Activated CD4-positive, alpha-beta T cell treated with anti-CD3 and anti-CD28 coated beads, Interleukin-2, amount 50 U/mL, for 48 hours (primary cell): ENCODE data around the gene CCDC85C.

ENCODE experiments used
- DNase-seq, 2 experiments: peaks; one replicate each; pipeline ENCODE4 v3.0.0-alpha.2; 2020

CCDC85C gene

DNA sequence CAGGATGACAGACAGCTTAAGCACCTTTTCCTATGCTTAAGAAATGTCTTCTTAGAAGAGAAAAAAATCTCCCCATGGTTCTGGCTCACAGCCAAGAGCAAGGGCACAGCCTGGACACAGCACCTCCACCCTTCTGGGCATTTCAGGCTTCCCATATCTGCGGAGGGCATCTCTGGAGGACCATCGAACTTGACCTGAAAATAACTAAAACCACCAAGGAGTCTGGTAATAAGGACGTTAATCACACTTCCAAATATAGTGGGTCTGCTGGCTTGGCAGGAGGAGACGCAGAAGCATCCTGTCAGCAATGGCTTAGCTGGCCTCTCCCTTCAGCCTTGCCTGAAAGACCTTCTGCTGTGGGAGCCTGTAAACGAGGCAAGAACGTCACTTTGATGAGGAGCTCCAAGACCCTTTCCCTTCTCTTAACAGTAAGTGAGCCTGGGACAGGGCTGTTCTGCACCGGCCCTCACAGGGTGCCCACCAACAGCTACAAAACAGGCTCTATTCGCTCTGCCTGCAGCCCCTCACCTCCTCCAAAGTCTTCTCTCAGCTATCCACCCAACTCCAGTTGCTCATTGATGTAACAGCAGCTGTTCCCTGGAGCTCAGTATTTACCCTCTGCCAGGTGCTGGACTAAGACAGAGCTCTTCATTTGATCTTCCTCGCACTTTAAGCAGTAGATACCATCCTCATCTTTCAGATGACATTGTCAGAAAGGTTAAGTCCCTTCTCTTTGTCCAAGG, 136.5 kb downstream of the CCDC85C start:
- no peak for DNase-seq

DNA sequence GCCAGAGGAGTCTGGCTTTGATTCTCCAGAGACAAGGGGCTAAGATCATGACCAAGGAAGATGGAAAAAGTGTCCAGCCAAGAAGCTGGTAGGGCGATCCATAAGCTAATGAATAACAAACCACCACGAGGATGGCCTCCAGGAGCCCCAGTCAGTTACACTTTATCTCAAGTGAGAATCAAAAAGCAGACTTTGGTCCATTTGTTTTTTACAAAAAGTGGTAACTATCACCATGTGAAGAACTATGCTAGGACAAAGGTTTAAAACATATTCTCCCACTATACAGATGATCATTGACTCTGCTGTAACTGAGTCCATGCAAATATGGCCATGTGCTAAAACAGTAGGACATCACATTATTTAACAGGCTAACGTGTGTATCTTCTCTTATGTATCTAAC, 137.2 kb downstream of the CCDC85C start:
- DNase-seq, result no peak

DNA sequence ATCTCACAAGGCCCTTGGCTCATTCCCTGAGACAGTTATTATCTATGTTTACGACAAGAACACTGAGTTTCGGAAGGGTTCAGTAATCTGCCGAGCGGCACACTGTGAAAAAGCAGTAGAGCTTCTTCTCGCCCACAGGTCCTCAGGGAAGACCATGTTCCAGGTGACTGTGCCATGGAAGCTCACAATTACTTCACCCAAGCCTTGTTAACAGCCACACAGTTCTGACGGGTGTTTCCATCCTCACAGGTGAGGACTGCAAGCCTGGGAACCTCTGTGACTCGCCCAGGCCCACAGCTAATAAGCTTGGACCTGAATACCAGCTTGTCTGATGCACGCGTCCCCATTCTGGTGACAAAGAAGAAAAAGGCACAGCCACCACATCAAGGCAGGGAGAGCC, 138.7 kb downstream of the CCDC85C start:
- DNase-seq, result no peak

DNA sequence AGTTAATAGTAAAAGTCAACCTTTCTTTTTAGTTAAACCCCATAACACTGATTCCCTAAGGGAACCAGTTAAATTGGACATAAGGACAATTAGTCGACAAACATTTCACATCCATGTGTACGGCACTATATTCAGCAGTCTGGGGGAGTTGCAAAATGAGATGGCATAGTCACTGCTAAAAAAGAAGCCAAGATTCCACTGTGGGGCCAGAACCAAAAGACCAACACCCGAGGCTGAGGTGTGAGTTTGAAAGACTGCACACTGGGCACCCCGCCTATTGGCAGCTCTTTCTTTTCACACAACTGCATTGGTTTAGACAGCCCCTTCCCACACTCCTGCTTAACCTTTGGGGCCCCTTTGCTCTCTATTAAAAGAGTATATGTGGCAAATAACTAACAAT, 140.0 kb downstream of the CCDC85C start:
- DNase-seq, result no peak

DNA sequence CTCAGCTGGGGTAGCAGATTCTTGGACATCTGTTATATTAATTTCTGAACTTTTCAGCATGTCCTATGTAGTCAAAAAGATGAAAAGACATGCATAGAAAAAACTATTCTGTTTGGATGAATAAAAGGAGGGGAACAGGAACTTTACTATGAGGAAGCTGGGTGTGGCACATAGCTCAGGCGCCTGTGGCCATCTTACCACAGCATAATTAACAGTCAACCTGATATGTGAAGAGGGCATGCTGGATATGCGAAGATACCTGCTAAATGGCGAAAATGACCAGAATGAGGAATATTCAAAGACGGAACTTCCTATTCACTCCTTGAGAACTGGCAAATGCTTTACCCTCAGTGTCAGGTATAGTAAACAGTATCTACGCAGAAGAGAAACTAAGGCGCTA, 141.8 kb downstream of the CCDC85C start:
- DNase-seq, result no peak

DNA sequence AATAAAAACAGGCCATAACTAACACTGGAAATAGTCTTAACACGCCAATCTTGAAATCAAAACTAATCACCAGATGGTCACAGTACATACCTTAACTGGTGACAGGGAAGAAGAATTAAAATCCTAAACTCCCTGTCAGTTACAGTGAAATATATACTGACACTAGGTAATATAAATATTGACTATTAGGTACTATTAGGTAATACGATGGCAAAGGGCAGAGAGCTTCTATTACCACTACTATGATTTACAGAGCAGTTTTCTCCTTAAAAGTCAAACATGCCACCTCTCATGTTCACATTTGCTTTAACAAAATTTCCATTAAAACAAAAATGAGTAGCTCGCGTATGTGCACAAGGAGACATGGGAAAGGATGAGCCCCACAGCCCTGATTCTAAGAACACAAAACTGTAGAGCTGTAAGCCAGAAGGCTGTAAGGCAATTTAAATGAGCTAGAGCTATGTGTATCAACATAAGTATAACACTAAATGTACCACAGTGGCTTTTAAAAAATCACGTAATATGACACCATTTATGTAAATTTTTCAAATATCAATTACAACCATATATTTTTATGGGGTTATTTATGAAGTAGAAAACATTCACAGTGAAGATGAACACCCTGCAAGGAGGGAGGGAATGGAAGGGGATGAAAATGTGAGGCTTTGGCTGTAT, 142.5 kb downstream of the CCDC85C start:
- no peak for DNase-seq

DNA sequence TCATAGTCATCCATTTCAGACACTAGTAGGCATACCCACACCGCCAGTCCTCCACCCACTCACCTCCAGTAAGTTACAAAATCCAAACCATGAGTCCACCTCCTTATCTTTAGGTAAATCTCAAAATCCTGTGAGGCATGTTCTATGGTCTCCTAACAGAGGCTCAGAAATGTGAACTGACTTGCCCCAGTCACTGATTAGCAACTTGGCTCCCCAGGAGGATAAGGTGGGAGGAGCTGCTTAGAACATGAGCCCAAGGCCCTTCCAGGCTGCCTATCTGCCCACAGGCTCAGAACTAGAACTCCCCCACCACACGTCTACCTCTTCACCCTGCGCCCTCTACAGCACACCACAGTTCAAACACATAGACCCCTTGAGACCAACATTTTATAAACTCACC, 143.2 kb downstream of the CCDC85C start:
- DNase-seq, result no peak

DNA sequence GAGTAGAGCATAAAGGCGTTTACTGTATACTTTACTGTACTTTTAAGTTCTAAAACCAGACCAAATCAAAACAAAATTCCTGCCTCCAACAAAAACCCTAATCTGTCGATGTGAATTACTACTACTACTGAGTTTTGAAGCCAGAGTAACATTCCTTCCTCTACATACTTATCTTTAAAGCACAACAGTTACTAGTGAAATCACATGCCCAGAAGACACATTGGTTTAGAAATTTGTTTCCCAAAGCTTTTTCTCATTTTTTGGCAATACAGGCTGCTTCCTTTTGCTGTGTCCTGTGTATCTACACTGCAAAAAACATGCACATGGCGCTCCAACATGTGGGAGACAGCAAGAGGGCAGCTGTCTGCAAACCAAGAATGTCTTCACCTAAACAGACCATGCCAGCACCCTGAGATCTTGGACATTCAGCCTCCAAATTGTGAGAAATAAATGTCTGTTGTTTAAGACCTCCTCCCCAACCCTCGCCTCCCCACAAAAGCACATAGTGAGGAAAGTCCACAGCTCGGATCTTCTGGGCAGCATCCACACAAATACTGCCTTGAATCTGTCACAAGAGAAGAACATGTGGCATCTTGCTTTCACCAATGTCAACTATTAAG, 144.4 kb downstream of the CCDC85C start:
- DNase-seq, result no peak

DNA sequence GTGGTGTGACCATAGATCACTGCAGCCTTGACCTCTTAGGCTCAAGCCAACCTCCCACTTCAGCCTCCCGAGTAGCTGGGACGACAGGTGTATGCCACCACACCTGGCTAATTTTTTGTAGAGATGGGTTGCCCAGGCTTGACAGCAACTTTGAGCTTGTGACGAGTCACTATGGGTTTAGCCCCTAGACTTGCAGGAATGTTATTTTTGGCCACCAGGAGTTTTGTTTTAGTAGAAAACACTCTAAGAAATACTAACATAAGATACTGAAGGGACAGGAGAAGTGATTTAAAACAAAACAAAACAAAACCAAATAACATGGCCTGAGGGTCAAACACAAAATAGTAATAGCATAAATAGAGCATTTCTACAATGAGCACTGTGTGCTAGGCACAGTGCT, 149.8 kb downstream of the CCDC85C start:
- no peak for DNase-seq

DNA sequence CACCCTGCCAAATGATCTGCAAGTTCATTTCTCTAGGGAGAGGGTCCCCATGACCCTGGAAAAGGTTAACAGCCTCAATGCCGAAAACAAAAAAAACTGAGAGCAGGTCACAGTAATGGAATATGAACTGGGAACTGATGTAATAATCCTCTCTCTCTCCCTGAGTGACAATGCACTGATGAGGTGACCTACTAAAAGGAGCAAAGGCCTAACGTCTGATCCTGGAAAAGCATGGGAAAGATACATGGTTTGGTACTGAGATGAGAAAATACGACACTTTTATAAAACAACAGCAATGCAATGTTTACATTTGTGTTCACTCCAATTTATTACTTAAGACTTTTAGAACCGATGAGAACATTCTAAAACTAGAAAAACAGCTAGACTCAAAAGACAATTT, 151.0 kb downstream of the CCDC85C start:
- DNase-seq, result no peak

DNA sequence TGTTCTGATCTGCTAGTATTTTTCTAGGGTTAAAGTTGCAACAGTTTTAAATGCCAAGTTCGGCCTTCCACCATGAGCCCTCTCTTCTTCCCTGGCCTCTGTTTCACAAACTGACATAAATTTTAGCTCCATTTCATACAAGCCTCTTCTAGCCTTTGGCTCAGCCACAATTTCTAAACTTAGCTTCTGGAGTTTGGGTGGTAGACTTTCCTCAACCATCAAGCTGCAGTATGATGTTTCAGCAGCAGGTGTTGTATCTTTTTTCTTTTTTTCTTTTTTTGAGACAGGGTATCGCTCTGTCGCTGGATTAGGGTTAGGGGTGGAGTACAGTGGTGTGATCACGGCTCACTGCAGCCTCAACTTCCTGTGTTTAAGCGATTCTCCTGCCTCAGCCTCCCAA, 152.8 kb downstream of the CCDC85C start:
- DNase-seq, result no peak

DNA sequence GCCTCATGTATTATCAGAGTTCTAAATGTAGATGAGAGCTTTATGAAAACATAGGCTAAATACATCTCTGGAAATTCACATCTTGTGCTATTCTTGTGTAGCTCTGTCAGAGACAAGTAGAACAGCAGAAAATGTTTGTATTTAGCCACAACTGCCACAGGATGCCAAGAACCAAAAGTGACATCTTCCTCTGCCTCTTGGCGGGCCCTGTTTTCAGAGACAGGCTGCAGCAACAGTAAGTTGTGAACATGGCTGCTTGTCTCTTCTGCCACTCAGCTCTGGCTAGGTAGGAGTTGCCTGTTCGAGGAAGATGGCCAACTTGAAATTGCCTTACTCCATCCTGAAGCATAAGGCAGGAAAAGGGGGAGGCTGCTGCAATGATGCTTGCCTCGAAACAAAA, 153.7 kb downstream of the CCDC85C start:
- DNase-seq, result no peak
